Measurements from ENCODE around the gene EHHADH.

GRCh38 chr3:185207931-185208746 is 45.7 kb downstream of the EHHADH start:
- no peak for TF ChIP-seq CTCF (IDR thresholded peaks at IDR 0.05; ENCODE audit: low read length)
- no peak for TF ChIP-seq EZH2 (IDR thresholded peaks at IDR 0.05; ENCODE audit: borderline replicate concordance, low read length)

Data from OCI-LY1 (cell line).